Measurements from ENCODE around the gene PHKA1.
"Not testable (repeated sequence)": the region's sequence is repeated elsewhere in the genome, so short reads cannot be mapped to it uniquely, and the experiment has no call there.

Gene PHKA1

DNA sequence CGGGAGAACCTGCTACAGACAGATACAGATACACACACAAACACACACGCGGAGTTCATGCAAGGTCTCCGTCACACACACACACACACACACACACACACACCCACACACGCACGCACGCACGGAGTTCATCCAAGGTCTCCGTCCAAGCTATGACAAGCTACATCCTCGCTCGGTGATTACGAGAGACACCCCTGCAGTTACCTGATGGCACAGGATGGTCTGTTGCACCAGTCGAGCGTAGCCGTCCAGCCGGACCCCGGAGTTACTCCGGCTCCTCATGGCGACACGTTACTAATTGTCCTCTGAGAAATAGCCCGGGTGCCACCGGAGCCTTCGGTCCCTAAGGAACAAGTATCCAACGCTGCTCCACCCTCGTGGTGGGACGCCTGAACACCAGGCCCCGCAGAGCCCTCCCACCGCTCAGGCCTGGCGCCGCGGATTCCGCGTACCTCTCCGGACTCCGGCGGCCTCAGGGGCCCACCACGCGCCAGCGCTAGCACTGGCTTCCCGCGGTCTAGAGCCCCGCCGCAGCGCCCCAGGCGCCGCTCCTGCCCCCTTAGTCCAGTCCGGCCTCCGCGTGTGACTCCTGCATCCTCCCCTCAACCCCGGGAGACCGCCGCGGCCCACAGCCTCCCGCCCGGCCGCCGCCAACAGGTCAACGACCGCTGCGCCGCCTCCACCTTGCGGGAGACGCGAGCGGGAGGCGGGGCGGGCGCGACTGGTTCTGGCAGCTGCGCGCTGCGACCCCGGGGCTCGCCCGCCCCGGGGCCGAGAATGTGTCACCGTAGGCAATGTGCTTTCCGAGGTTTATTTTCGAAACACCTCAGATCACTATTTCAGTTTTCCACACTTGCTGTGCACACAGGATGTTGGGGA is at the start of gene PHKA1:
TSS of gene PHKA1 (minus strand) at position 708 of the 879 bp plus-strand sequence. CDS start at position 282, 426 bp downstream.
- not testable (repeated sequence) for H3K4me3 ChIP-seq (ENCODE audit: low read depth, low read length)

DNA sequence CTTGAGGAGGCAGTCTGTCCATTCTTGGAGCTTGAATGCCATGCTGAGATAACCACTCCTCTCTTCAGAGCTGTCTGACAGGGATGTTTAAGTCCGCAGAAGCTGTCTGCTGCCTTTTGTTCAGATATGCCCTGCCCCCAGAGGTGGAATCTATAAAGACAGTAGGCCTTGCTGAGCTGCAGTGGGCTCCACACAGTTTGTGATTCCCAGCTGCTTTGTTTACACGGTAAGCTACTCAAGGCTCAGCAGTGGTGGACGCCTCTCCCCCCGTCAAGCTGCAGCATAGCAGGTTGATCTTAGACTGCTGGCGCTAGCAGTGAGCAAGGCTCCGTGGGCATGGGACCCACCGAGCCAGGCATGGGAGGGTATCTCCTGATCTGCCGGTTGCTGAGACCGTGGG is 46.3 kb upstream of the PHKA1 start:
- not testable (repeated sequence) for H3K4me3 ChIP-seq (ENCODE audit: low read depth, low read length)

DNA sequence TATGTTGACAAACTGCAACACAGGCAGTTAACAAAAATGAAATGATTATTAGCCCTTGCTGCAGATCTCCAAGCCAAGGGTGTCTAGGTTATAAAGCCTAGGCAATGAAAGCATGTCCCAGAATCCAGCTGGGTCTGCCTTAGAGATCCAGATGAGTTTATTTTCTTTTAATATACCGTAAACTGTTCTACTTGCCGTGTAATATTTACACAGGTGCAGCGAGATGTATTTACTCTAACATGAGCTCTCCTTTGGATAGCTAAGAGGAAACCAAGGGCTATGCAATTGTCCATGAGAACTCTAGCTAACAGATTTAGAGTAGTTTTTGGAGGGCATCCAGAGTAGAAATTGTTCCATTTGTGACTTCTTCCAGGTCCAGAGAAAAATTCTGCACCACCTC is 34.4 kb upstream of the PHKA1 start:
- not testable (repeated sequence) for H3K4me3 ChIP-seq (ENCODE audit: low read depth, low read length)

- not testable (repeated sequence) for H3K4me3 ChIP-seq (ENCODE audit: low read depth, low read length)
These were observed 31.4 kb upstream of the PHKA1 start for GRCh38 chrX:72745546-72745945.

DNA sequence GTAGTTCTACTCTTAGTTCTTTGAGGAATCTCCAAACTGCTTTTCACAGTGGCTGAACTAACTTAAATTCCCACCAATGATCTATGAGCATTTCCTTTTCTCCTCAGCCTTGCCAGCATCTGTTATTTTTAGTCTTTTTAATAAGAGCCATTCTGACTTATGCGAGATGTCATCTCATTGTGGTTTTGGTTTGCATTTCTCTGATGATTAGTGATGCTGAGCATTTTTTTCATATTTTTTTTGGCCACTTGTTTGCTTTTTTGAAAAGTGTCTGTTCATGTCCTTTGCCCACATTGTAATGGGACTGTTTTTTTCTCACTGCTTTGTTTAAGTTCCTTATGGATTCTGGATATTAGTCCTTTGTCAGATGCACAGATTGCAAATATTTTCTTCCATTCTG is 21.5 kb upstream of the PHKA1 start:
- H3K4me3 ChIP-seq (ENCODE audit: low read depth, low read length) = no peak overlapping the region
- TF ChIP-seq, protein P1, sequence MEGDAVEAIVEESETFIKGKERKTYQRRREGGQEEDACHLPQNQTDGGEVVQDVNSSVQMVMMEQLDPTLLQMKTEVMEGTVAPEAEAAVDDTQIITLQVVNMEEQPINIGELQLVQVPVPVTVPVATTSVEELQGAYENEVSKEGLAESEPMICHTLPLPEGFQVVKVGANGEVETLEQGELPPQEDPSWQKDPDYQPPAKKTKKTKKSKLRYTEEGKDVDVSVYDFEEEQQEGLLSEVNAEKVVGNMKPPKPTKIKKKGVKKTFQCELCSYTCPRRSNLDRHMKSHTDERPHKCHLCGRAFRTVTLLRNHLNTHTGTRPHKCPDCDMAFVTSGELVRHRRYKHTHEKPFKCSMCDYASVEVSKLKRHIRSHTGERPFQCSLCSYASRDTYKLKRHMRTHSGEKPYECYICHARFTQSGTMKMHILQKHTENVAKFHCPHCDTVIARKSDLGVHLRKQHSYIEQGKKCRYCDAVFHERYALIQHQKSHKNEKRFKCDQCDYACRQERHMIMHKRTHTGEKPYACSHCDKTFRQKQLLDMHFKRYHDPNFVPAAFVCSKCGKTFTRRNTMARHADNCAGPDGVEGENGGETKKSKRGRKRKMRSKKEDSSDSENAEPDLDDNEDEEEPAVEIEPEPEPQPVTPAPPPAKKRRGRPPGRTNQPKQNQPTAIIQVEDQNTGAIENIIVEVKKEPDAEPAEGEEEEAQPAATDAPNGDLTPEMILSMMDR (IDR thresholded peaks at IDR 0.05; ENCODE audit: borderline replicate concordance, insufficient read depth, low read depth, low read length) = no peak

- H3K4me3 ChIP-seq (ENCODE audit: low read depth, low read length) = not testable (repeated sequence)
These were observed 19.5 kb upstream of the PHKA1 start for GRCh38 chrX:72733636-72734035.

GRCh38 chrX:72727846-72728245 is 13.7 kb upstream of the PHKA1 start:
- TF ChIP-seq, protein P1 (IDR thresholded peaks at IDR 0.05; ENCODE audit: borderline replicate concordance, insufficient read depth, low read depth, low read length) = no peak
- H3K4me3 ChIP-seq (ENCODE audit: low read depth, low read length) = no peak overlapping the region

- H3K4me3 ChIP-seq (ENCODE audit: low read depth, low read length) = no peak overlapping the region
- TF ChIP-seq, protein P1 (IDR thresholded peaks at IDR 0.05; ENCODE audit: borderline replicate concordance, insufficient read depth, low read depth, low read length) = no peak
These were observed 2.7 kb upstream of the PHKA1 start for GRCh38 chrX:72716766-72717165.

GRCh38 chrX:72715546-72715945 is 1.4 kb upstream of the PHKA1 start:
- no peak overlapping the region for H3K4me3 ChIP-seq (ENCODE audit: low read depth, low read length)
- TF ChIP-seq, protein P1 (IDR thresholded peaks at IDR 0.05; ENCODE audit: borderline replicate concordance, insufficient read depth, low read depth, low read length) = no peak

DNA sequence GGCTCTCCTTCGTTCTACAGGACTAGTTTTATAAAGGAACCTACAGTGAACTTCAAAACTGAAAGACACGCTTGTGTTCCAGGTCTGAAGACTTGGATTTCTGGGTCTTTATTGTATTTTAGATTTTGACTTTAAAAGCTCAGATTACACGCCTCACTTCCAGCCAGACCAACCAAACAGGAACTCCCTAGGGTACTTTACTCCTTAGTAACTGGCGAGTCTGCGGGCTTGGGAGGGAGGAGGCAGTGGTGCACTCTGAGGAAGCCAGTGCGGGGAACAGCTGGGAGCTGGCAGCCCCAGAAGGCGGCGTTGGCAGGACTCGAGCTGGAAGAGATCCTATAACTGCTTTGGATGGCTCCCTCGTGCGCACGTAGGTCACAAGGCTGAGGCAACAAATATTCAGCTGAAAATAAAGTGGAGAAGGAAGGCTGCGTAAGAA is 391 bp upstream of the PHKA1 start:
- no peak overlapping the region for H3K4me3 ChIP-seq (ENCODE audit: low read depth, low read length)
- TF ChIP-seq, protein P1 (IDR thresholded peaks at IDR 0.05; ENCODE audit: borderline replicate concordance, insufficient read depth, low read depth, low read length) = no peak

Data from GM12875 (cell line).